ENCODE data around the gene ASTN2. TPM values are rescaled to one million over a fixed set of nuclear protein-coding genes. Genes with fewer than 3 reads are reported as not detected.

Gene ASTN2
- total and polyA plus RNA-seq, 10 of the 15 experiments (the other 5 are each of a cell fraction or from before 2014, with no cell fraction given) = 1.4 to 15.7 (median 7.0) TPM

- no peaks in the 10 kb centered on the region for H3K79me2 ChIP-seq (ENCODE audit: control insufficient read depth, insufficient read depth, low read length)
- TF ChIP-seq SMARCA5 (IDR thresholded peaks at IDR 0.05) = no peak
- TF ChIP-seq PBX3 (IDR thresholded peaks at IDR 0.05; ENCODE audit: insufficient replicate concordance, low read depth, low read length) = no peak
- TF ChIP-seq EED (IDR thresholded peaks at IDR 0.05; ENCODE audit: low read depth) = no peak
- no peak for TF ChIP-seq FOXM1 (IDR thresholded peaks at IDR 0.05; ENCODE audit: low read depth, low read length)
- no peaks in the 10 kb centered on the region for H4K20me1 ChIP-seq (ENCODE audit: control insufficient read depth, insufficient read depth)
- RAD21 ChIA-PET (ENCODE audit: unreplicated experiment) = no interaction called here
- DNase-seq (ENCODE audit: low read depth, low spot score) (no peak), FAIRE-seq (no peak), ATAC-seq (no peak)
- in situ Hi-C loops (cut with MboI) = no loop called here
- POLR2A ChIA-PET = no interaction called here
- H3K27me3 ChIP-seq (replicated peaks in 1 of 2; ENCODE audit: control insufficient read depth in 2 of 2, insufficient read depth in 2 of 2, low read length in 1 of 2) = no peaks in the 10 kb centered on the region
- no peak overlapping the region for H3K4me3 ChIP-seq
- no peak overlapping the region for H3K27ac ChIP-seq (ENCODE audit: control insufficient read depth, insufficient read depth)
- no peak overlapping the region for H2AFZ ChIP-seq (ENCODE audit: control insufficient read depth, low read depth, low read length)
- intact Hi-C loops (cut with micrococcal nuclease; ENCODE audit: unreplicated experiment) = no loop called here
- SMC1A ChIA-PET (ENCODE audit: uncharacterized antibody, unreplicated experiment) = interaction anchor here (0.6 kb wide), 1 partner anchor 172 kb away, joined by 3 read pairs; no protein-coding TSS in a partner anchor
- H3K9ac ChIP-seq (ENCODE audit: control insufficient read depth, insufficient read depth, low read length) = no peak overlapping the region
- H3K4me1 ChIP-seq (ENCODE audit: control insufficient read depth, insufficient read depth, low read length) = no peaks in the 10 kb centered on the region
- H3K36me3 ChIP-seq (ENCODE audit: control insufficient read depth in 2 of 2, insufficient read depth in 2 of 2, low read length in 1 of 2) = no peaks in the 10 kb centered on the region
- 0% methylated on average over 2 of the region's 2 CpGs for WGBS (ENCODE audit: insufficient coverage, insufficient replicate concordance, low lambda C conversion rate, missing lambda C conversion rate)
- H3K4me2 ChIP-seq (ENCODE audit: control insufficient read depth, insufficient read depth) = no peak overlapping the region
- CTCF ChIA-PET = interaction anchor here (0.6 kb wide), 1 partner anchor 1097 kb away, joined by 3 read pairs; no protein-coding TSS in a partner anchor
- H3K9me3 ChIP-seq (replicated peaks; ENCODE audit: control insufficient read depth, insufficient read depth, low read length) = no peaks in the 10 kb centered on the region
- BruUV-seq (replicated peaks) = no TSS peak
Observed at GRCh38 chr9:117266855-117267497, 147.9 kb downstream of the ASTN2 start.

GRCh38 chr9:117265253-117265652 is 149.6 kb downstream of the ASTN2 start:
- FAIRE-seq (no peak), DNase-seq (ENCODE audit: low read depth, low spot score) (no peak), ATAC-seq (no peak)
- ChIA-PET SMC1A (ENCODE audit: uncharacterized antibody, unreplicated experiment) (no interaction called here), POLR2A (no interaction called here), CTCF (no interaction called here), RAD21 (ENCODE audit: unreplicated experiment) (no interaction called here)
- Histone ChIP-seq H3K9me3 (replicated peaks; ENCODE audit: control insufficient read depth, insufficient read depth, low read length) (no peaks in the 10 kb centered on the region), H3K36me3 (ENCODE audit: control insufficient read depth in 2 of 2, insufficient read depth in 2 of 2, low read length in 1 of 2) (no peaks in the 10 kb centered on the region), H2AFZ (ENCODE audit: control insufficient read depth, low read depth, low read length) (no peak overlapping the region), H3K27me3 (replicated peaks in 1 of 2; ENCODE audit: control insufficient read depth in 2 of 2, insufficient read depth in 2 of 2, low read length in 1 of 2) (no peaks in the 10 kb centered on the region), H3K4me2 (ENCODE audit: control insufficient read depth, insufficient read depth) (no peak overlapping the region), H4K20me1 (ENCODE audit: control insufficient read depth, insufficient read depth) (no peaks in the 10 kb centered on the region), H3K9ac (ENCODE audit: control insufficient read depth, insufficient read depth, low read length) (no peak overlapping the region), H3K27ac (ENCODE audit: control insufficient read depth, insufficient read depth) (no peak overlapping the region), H3K79me2 (ENCODE audit: control insufficient read depth, insufficient read depth, low read length) (no peaks in the 10 kb centered on the region), H3K4me3 (no peak overlapping the region), H3K4me1 (ENCODE audit: control insufficient read depth, insufficient read depth, low read length) (no peaks in the 10 kb centered on the region)
- BruUV-seq (replicated peaks) = no TSS peak
- in situ Hi-C loops (cut with MboI) (no loop called here), intact Hi-C loops (cut with micrococcal nuclease; ENCODE audit: unreplicated experiment) (no loop called here)
- WGBS (ENCODE audit: insufficient coverage, insufficient replicate concordance, low lambda C conversion rate, missing lambda C conversion rate) = 6% methylated on average over 4 of the region's 4 CpGs
- TF ChIP-seq PKNOX1 (IDR thresholded peaks at IDR 0.05) (no peak), MXI1 (IDR thresholded peaks at IDR 0.05; ENCODE audit: low read depth, low read length) (no peak), CTCF (IDR thresholded peaks at IDR 0.05 in 2 of 3, conservative IDR thresholded peaks at IDR 0.05 in 1 of 3; ENCODE audit: control insufficient read depth in 2 of 3, extremely low read depth in 1 of 3, insufficient read depth in 1 of 3, low read depth in 3 of 3, low read length in 3 of 3) (no peak), MTA2 (IDR thresholded peaks at IDR 0.05; ENCODE audit: low read depth) (no peak), RBBP5 (conservative IDR thresholded peaks at IDR 0.05) (no peak), PBX3 (IDR thresholded peaks at IDR 0.05; ENCODE audit: insufficient replicate concordance, low read depth, low read length) (no peak), ESRRA (IDR thresholded peaks at IDR 0.05; ENCODE audit: low read length) (no peak), POLR2AphosphoS2 (IDR thresholded peaks at IDR 0.05; ENCODE audit: low read depth, low read length) (no peak), RAD21 (IDR thresholded peaks at IDR 0.05; ENCODE audit: insufficient read depth, low read depth, low read length) (no peak)
